Muscle of back (tissue), 11 donors: ENCODE measurements around the gene HDDC3. TPM values are rescaled to one million over a fixed set of nuclear protein-coding genes. Genes with fewer than 3 reads are reported as not detected.
A peak's percentile ranks its signal among the peaks of the same experiment; 100 is the strongest.

Experiments used
- DNase-seq, 3 donors: peaks; one replicate each; pipeline versions ENCODE4 v3.0.0 to v3.0.0-alpha.2; 2013
- polyA plus RNA-seq, 10 donors: library from polyadenylated mRNA; unstranded; fragments of 120-200 nt; gene quantifications; one replicate each; pipeline ENCODE4 v1.2.1, GENCODE V29; 2013; ENCODE audit not compliant: insufficient read length in 10 of 10

The HDDC3 gene
- polyA plus RNA-seq, 10 donors = 8.2 to 13.7 (median 9.9) TPM

DNA sequence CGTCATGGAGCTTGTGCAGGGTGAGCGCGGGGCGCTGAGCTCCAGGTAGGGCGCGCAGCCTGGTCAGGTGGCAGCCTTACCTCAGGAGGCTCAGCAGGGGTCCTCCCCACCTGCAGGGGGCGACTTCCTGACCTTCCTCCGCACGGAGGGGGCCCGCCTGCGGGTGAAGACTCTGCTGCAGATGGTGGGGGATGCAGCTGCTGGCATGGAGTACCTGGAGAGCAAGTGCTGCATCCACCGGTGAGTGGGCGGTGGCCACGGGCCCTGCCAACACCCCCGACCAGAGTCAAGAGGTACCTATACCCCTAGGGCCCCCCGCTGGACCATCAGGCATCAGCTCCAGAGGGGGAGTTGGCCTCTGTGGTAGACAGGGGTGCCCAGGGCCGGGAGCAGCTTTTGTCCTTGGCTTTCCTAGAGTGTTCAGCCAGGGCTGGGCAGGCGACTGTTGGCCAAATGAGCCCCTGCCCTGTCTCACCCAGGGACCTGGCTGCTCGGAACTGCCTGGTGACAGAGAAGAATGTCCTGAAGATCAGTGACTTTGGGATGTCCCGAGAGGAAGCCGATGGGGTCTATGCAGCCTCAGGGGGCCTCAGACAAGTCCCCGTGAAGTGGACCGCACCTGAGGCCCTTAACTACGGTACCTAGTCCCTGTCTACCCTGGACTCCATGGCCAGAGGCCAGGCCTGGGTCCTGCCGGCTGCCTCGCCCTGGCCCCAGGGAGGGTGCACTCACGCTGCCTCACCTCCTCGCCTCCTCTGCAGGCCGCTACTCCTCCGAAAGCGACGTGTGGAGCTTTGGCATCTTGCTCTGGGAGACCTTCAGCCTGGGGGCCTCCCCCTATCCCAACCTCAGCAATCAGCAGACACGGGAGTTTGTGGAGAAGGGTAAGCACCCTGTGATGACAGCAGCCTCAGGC, 38.9 kb downstream of the HDDC3 start:
- no peak for DNase-seq

DNA sequence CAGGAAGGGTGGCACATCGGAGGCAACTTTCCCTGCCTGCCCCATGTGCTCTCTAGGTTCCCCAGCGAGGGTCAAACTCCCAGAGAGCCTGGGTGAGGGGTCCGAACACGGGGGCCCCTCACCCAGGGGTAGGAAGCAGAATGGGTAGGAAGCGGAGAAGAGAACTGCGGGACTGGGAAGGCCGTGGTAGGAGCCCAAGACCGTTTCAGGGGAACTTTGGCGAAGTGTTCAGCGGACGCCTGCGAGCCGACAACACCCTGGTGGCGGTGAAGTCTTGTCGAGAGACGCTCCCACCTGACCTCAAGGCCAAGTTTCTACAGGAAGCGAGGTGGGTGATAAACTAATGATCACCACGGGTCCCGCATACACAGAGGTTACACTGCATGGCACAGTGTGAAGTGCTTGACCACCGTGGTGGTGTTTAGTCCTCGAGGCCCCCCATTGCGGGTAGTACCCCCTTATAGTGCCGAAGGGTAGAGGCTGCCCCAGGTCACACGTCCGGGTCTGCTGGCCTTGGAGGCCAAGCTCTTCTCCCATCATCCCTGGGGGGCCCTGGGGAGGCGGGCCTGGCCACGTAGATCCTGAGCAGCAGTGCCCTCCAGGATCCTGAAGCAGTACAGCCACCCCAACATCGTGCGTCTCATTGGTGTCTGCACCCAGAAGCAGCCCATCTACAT, 39.7 kb downstream of the HDDC3 start:
- no peak for DNase-seq

GRCh38 chr15:90892023-90892422, 40.3 kb downstream of the HDDC3 start:
- DNase-seq = no peak

DNA sequence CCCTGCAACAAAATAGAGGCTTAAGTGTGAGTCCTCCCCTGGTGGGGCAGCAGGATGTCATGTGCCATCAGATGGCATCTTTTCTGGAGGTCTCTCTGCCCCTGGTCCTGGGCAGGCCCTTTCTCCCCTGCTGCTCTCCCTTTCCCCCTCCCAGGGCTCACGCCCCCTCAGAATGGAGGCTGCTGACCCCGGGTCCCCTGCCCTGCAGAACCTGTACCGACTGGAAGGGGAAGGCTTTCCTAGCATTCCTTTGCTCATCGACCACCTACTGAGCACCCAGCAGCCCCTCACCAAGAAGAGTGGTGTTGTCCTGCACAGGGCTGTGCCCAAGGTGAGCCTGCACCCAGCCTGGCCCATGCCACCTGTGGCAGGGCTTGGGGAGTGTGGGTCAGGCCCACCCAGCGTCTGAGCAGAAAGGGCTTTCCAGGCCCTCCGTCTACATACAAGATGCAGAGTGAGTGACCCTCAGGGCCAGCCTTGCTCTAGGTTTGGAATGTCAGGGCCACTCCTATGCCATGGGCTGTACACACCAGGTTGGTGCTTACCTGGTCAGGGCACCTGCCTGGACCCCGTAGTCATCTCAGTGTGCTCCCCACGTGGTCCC, 40.9 kb downstream of the HDDC3 start:
- no peak for DNase-seq

- no peak for DNase-seq
These were observed 41.5 kb downstream of the HDDC3 start for GRCh38 chr15:90890839-90891238.

DNA sequence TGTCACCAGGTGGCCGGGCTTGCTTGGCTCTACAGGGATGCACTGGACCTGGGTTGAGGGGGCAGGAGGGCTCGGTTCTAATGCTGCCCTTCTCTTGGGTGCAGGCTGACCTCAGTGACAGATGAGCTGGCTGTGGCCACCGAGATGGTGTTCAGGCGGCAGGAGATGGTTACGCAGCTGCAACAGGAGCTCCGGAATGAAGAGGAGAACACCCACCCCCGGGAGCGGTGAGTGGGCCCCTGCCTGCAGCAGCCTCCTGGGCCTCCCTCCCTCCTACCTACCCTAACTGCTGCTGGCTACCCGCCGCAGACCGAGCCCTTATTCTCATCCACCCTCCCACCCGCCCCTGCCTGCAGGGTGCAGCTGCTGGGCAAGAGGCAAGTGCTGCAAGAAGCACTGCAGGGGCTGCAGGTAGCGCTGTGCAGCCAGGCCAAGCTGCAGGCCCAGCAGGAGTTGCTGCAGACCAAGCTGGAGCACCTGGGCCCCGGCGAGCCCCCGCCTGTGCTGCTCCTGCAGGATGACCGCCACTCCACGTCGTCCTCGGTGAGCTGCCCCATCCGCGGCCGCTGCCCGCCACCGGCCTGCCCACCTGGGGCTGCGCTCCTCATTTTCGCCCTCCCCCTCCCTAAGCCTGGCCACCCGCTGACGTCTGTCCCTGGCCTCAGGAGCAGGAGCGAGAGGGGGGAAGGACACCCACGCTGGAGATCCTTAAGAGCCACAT, 42.5 kb downstream of the HDDC3 start:
- DNase-seq = no peak

GRCh38 chr15:90889313-90889730, 43.0 kb downstream of the HDDC3 start:
- no peak for DNase-seq

- no peak for DNase-seq
These were observed 45.3 kb downstream of the HDDC3 start for GRCh38 chr15:90887037-90887481.

DNA sequence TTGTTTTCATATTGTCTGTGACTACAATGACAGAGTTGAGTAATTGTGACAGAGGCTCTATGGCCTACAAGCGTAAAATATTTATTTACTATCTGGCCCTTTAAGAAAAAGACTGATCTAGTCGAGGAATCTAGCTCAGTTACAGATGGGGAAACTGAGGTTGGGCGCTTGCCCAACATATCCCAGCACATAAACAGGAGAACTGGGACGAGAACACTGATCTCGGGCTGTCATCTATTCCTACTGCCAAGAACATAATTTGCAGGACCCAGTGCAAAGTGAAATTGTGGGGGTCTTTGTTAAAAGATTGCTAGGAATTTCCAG, 46.1 kb downstream of the HDDC3 start:
- DNase-seq = no peak

- peak in 2 of 3 donors; percentile 85 to 89 for DNase-seq
These were observed 46.7 kb downstream of the HDDC3 start for GRCh38 chr15:90885432-90886290.

GRCh38 chr15:90884719-90885431, 47.5 kb downstream of the HDDC3 start:
- DNase-seq = no peak

DNA sequence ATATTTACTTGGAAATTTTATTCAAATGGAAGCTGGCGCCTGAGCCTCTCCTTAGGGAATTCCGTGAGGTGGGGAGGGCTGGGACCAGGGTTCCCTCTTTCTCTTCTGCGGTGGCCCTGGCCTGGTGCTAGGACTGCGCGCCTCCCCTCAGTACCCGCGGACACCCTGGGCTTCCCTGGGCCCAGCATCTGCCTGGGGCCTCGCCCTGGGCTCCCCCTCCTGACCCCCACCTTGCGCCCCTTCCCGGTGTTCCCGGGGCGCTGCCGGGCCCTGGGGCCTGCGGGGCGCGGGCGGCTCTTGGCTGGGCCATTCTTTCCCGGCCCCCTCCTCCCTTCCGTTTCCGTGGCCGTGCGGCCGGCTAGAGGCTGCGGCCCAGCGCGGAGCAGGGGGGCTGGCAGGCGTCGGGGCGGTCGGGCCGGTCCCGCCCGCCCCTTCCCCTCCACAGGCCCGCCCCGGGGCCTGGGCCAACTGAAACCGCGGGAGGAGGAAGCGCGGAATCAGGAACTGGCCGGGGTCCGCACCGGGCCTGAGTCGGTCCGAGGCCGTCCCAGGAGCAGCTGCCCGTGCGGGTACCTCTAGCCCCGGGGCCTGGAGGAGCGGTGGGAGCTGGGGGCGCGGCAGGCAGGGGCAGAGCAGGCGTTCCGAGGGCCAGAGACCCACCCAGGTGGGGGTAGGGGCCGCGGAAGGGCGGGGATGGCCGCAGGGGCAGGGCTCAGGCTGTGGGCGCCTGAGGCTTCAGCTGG, 48.2 kb downstream of the HDDC3 start, which contains the start of gene FES:
Gene FES, plus strand, starts transcription at position 529 of the 743 bp plus-strand sequence. CDS start 542 bp downstream, outside the sequence.
- peak; percentile 61 to 95 (median 89) for DNase-seq

DNA sequence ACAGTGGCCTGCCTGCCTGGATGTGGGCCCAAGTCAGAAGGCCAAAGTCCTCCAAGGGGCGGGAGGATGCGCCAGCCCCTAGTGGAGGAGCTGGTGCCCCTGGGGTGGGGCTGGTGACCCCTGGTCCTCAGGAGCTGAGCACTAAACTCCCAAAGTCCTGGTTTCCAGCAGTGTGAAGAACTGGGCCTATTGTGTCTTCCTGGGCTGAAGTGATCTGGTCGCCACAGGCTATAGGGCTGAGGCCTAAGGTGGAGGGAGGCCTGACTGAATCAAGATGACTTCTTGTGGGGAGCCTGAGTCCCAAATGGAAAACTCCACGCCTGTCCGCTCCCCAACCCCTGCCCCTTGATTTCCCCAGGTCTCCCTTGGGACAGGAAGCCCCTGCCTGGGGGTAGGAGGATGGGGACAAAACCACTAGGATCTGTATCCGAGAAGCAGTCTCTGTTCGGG, 48.8 kb downstream of the HDDC3 start:
- peak in 1 of 3 donors; percentile 70 for DNase-seq

DNA sequence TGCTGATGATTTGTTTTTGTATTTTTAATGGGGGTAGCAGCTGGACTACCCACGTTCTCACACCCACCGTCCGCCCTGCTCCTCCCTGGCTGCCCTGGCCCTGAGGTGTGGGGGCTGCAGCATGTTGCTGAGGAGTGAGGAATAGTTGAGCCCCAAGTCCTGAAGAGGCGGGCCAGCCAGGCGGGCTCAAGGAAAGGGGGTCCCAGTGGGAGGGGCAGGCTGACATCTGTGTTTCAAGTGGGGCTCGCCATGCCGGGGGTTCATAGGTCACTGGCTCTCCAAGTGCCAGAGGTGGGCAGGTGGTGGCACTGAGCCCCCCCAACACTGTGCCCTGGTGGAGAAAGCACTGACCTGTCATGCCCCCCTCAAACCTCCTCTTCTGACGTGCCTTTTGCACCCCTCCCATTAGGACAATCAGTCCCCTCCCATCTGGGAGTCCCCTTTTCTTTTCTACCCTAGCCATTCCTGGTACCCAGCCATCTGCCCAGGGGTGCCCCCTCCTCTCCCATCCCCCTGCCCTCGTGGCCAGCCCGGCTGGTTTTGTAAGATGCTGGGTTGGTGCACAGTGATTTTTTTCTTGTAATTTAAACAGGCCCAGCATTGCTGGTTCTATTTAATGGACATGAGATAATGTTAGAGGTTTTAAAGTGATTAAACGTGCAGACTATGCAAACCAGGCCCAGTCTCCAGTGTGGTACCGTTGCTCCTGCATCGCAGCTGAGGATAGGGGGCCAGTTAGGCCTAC, 49.4 kb downstream of the HDDC3 start:
- no peak for DNase-seq

GRCh38 chr15:90881978-90882721, 50.2 kb downstream of the HDDC3 start:
- DNase-seq = no peak

GRCh38 chr15:90881181-90881977, 51.0 kb downstream of the HDDC3 start:
- DNase-seq = no peak
